ENCODE data around the gene NRXN3.
"Not testable (repeated sequence)": the region's sequence is repeated elsewhere in the genome, so short reads cannot be mapped to it uniquely, and the experiment has no call there.

Gene NRXN3

DNA sequence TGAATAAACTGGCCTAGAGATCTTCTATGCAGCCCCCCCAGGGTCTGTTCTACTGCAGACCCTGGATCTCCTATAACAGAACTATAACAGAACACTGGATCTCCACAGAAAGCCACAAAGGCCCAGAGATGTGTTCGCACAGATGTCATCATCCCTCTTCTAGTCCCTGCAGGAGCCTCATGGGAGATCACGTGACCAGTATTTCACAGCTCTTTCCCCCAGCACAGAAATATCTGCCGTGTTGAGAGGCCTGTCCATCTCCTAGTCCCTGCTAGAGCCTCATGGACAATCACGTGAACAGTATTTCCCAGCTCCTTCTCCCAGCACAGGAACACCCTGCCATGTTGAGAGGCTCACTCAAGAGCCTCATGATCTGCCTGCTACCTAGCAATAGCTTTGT, 331.7 kb downstream of the NRXN3 start:
- no peak for DNase-seq

DNA sequence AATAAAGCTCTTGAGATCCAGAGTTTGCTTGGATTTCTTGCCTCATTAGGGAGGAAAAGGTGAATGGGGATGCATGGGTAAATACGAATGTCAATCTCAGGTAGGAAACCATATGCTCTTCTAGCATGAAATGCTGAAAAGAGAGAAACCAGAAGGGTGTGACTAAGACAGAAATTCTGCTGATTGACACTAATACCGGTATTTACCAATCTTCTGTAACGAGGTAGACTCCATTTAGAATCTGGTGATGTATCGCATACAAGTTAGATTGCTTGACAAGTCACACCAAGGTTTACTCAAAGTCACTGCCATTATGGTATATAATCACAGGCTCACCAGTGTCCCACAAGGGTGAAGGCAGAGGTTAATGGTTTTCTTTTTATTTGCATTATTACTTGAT, 337.9 kb downstream of the NRXN3 start:
- no peak for DNase-seq

DNA sequence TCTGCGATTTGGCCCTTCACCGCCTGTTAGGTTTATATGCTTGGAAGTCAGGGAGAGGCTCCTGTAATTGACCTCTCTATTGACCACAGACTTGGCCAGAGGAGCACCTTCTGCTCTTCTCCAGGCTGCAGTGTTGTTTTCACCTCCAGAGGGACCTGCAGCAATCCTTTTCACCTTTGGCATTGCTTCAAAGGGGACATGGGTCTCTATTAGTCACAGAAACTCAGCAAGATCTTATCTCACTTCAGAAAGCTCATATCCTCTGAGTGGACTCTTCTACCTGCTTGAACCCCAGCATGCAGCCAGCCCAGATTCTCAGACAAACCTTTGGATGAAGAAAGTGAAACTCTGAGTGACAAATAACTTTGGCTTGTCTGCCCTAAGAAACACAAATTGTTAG, 339.3 kb downstream of the NRXN3 start:
- no peak for DNase-seq

DNA sequence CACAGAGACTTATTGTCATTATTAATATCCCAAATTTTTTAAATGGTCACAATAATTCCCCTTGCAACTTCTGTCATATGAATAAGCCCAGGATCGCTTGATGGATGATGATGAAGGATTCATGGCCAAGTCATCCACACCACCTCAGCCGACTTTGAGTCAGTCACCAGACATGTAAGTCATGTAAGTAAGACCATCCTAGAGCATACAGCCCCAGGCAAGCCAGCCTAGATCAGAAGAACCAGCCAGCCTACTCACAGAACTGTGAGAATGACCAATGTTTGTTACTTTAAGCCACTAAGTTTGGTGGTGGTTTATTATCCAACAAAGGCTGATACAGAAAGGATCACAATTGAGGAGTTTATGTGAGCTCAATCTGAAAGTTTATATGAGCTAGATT, 341.8 kb downstream of the NRXN3 start:
- no peak for DNase-seq

DNA sequence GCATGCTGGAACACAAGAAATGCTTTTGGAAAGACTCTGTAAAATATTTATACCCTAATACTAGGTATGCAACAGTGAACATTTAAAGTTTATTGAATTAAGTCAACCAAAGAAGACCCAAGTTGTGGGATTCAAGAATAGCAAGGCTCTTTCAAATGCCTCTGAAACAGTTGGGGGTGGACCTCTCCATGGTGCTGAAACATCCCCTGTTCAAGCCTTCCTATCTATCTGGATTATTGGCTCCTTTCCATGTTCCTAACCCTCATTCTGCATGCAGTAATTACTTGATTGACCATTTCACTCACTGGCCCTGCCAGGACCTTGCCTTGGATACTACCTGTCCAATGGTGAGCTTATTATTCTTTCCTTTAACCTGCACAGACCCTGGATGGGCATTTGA, 349.7 kb downstream of the NRXN3 start:
- no peak for DNase-seq

DNA sequence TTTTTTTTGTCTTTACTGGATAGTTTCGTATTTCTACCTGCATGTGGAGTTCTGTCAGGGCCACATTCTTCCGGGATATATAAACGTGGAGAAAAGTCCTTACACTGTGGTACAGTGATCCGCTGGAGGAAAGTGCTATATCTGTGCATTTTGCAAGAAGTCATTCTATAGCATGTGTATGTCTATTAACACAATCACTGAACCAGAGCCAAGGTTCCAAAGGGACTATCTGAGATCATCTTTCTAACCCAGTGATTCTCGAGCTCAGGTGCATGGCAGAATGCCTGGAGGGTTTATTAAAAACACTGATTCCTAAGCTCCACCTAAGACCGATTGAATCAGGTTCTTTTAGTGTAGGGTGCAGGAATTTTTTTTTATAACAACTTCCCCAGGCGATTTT, 354.0 kb downstream of the NRXN3 start:
- no peak for DNase-seq

DNA sequence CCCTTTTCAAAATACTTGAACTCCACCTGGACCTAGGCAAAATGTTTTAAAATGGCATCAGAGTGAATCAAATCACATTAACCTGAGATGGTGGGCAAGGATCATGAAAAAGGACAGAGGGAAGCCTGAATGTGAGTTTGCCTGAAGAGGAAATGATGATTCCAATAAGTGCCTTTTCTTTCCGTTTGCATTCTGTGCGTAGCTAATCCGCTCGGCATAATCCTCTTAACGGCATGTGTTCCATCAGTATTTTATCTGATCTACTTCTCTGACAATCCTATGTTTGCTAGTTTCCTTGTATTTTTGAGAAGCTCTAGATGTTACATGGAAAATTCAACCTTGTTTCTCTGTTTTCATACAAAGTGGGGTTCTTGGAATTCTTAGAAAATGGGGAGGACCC, 354.6 kb downstream of the NRXN3 start:
- DNase-seq: no peak

DNA sequence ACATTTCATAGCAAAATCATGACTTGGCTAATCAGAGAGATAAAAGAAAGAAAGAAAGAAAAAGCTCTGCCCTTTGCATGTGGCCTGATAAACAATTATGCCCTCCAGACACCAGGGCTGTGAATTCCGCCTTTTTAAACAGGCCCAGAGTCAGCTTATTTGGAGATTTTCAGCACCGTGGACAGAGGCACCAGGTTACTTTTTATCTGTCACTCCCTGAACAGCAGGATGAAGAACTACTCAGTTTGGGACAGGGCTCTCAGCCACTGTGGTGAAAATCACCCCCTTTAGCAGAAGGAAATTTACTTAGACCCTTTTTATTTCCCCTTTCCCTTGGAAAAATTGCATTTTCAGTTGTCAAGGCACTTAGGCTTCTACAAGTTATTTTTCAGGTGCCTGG, 359.9 kb downstream of the NRXN3 start:
- no peak for DNase-seq

DNA sequence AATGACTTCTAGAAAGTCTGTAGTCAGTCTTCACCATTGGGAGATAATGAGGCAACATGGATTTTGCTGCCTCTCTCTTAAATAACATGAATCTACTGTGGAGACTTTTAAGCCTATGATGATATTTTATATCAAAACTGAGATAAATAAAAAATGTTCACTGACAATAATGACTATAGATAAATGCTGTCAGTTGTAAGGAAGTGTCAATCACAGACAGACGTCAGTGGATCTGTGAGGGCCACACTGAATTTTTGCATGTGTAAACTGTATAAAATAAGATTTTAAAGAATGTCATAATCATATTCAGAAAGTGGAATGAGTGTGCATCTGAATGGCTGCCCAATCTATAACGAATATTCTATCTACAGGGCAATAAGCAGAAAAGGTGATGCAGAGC, 364.0 kb downstream of the NRXN3 start:
- no peak for DNase-seq

DNA sequence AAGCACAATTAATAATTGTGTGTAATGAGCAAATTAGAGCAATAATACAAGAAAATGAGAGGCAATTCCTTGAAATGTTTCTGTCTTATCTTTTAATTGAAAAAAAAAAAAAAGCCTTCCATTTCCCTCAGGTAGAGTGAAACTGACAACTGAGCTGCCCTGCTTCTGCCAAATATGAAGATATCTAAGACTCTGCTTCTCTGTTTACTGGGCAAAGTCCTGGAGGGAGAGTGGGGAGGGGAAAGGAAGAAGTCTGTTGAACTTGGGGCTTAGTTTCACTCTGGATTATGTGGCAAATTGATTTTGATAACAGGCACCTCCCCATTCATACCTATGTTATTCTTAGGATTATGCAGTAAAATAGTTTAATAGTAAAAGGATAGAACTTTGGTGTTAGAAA, 364.9 kb downstream of the NRXN3 start:
- DNase-seq: no peak

DNA sequence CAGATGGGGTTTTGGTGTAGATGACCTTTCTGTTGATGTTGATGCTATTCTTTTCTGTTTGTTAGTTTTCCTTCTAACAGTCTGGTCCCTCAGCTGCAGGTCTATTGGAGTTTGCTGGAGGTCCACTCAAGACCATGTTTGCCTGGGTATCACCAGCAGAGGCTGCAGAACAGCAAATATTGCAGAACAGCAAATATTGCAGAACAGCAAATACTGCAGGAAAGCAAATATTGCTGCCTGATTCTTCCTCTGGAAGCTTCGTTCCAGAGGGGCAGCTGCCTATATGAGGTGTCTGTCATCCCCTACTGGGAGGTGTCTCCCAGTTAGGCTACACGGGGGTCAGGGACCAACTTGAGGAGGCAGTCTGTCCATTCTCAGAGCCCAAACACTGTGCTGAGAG, 371.6 kb downstream of the NRXN3 start:
- DNase-seq: not testable (repeated sequence)

DNA sequence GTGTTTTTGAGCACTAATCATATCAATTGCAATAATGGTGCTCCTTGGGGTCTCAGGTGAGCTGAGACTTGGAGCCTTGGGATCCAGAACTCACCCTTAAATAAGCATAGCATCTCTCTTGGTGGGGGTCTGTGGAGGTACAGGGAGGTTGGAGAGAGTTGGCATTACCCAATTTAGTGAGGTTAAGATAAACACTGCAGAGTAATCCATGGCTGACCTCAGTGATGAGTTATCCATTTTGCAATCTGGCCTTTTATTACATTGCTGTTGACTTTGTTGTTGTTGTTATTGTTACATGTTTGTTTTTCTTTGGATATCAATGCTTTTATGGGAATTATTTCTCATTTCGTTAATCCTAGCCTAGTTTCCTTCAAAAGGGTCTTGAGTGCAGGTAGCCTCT, 373.3 kb downstream of the NRXN3 start:
- DNase-seq: no peak

DNA sequence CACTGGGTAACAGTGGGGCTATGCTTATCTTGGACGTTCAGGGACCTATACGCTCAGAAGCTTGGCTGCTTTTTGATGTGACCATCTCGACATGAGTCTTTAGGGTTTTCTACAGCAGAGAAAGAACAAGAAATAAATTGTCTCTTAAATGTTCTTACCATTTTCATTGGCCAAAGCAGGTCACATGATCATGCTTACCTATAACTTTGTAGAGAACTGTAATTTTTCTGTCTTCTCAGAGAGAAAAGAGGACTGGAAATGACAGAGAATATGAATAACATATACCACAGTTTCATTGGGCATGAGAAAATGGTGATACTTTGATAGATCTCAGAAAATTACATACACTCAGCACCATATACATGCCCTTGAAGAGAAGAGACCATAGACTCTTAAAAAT, 390.9 kb downstream of the NRXN3 start:
- no peak for DNase-seq

DNA sequence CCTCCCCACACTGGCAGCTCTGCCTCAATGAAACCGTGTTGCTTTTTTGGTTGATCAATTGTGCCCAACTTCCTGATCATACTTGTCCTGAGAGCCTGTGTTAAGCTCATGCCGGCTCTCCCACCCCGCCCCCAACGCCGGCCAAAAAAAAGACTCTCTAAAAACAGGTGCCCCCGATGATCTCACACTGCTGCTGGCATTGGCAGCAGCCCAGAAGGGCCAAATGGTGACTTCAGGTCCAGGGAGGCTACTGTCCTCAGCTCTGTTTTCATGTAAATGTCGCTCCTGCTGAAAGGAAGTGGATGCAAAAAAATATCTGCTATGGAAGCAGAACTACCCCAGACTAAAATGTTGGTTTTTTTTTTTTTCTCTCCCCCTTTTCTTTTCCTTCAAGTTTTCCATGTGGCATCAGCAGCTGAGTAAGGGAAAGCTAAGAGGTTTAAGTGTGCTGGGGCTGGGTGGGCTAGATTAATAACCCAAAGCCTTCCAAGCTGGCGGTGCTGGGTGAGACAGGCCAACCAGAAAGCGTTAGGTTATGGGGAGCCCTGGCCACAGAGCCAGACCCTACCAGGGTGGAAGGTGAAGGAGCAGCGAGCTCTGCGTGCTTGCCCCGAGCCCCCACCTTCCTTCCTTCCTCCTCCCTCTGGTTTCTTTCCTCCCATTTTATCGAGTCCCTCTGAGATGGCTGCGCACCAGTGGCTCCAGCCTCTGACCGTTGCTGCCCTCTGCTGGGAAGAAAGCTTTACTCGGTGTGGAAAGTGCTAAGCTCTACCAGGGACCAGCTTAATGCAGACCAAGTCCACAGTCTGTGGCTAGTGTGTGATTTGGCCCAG, 396.1 kb downstream of the NRXN3 start:
- DNase-seq: peak; percentile 33

DNA sequence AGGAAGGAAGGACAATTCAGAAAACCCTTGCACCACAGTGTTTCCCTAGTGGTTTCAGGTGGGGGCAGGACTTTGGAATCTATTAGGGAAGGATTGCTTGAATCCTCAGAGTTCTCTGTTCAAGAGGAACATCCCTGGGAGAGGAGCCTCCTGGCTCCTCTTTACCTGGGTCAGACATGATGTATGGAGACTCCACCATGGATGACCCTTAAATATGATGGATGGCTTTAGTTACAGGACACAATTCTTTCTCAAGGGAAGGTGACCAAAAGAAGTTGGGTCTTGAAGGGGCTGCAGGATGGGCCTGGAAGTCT, 396.6 kb downstream of the NRXN3 start:
- no peak for DNase-seq

DNA sequence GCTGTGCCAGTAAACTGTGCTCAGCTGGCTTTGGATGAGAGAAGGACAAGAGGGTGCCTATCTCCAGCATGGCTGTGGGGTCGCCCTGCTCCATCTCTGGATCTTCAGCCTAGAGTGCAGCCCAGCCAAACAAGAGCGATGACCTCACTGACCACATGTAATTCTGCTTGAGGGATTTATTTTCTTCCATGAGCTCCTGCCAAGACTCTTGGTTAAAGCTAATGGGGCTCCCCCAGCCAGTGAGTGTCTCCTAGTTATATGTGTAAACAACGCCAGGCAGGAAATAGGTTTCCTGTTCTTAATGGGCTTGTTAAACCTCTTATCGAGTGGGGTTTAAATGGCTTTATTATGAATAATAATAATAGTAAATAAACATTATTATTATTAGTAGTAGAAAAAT, 397.2 kb downstream of the NRXN3 start:
- no peak for DNase-seq

DNA sequence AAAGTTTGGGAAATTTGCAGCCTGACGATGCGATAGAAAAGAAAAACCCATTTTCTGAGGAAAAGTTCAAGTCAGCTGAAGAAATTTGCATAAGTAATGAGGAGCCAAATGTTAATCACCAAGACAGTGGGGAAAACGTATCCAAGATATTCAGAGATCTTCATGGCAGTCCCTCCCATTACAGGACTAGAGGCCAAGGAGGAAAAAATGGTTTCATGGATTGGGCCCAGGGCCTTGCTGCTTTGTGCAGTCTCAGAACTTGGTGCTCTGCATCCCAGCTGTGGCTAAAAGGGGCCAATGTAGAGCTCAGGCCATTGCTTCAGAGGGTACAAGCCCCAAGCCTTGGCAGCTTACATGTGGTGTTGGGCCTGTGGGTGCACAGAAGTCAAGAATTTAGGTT, 403.6 kb downstream of the NRXN3 start:
- not testable (repeated sequence) for DNase-seq

DNA sequence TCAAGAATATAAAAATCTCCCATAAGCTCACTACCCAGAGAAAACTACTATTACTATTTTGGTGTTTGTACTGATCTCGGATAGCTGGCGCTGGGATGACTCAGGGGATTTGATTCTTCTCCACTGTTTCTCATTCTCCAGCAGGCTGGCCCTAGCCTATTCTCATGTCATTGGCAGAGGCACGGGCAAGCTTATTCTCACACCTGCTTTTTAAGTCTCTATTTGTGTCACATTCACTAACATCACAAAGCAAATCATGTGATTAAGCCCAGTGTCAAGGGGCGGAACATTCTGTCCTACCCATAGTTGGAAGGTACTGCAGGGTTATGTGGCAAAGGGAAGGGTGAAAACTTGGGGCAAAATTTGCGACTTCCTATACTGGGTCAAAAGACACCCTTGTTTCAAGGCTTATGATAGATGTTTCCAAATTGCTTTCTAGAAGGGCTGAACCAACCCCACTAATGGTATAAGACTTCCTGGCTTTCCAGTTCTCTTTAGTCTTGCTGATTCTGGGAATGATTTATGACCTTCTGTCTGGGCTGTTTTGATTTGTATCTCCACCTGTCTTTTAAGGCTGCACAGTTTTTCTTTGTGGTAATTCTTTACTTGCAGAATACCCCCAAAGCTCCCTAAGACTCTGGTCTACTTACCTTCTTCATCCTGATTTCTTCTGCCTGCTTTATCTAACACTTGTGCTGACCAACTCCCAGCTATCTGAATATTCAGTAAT, 406.4 kb downstream of the NRXN3 start:
- no peak for DNase-seq

DNA sequence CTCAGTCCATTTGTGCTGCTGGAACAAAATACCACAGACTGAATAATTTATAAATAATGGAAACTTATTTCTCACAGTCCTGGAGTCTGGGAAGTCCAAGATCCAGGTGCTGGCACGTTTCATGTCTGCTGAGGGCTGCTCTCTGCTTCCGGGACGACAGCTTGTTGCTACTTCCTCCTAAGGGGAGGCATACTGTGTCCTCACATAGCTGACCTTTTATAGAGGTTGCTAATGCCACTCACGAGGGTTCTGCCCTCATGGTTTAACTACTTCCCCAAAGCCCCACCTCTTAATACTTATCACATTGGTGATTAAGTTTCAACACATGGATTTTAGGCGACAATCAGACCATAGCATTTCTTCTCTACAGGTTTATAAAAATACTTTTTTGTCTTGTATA, 411.1 kb downstream of the NRXN3 start:
- no peak for DNase-seq

DNA sequence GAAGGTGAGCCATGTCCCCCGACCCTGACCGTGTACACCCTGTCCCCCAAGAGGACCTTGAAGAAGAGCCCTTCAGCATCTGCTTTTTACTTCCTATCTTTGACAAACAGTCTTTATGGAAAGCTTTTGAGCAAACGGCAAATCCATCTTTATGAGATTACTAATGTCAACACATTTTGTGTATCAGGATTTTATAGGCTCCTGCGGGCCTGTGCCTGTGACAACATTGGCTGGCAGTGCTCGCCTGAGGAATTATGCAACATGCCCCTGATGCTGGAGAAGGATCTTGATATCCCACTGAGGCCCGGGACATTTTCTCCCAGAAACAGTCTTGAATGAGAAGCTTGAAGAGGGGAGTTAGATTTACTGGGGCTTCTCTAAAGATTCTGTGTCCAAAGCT, 416.5 kb downstream of the NRXN3 start:
- no peak for DNase-seq

DNA sequence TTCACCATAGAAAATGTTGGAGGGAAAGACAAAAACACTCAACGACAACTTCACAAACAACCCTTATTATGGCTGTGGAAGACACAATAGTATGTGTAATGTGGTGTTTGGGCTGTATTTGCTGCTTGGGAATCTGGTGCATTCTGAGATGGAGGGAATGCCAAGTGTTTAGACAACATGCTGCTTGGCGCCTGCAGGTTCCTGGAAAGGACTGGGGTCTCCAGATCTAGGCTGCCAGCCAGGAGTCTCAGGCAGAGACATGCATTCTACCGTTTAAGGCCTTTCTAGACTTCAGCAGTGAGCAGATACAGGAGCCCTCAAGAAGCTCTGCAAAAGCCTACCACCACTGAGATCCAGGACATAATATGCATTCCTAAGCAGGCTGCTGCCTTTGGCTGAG, 418.7 kb downstream of the NRXN3 start:
- DNase-seq: no peak

DNA sequence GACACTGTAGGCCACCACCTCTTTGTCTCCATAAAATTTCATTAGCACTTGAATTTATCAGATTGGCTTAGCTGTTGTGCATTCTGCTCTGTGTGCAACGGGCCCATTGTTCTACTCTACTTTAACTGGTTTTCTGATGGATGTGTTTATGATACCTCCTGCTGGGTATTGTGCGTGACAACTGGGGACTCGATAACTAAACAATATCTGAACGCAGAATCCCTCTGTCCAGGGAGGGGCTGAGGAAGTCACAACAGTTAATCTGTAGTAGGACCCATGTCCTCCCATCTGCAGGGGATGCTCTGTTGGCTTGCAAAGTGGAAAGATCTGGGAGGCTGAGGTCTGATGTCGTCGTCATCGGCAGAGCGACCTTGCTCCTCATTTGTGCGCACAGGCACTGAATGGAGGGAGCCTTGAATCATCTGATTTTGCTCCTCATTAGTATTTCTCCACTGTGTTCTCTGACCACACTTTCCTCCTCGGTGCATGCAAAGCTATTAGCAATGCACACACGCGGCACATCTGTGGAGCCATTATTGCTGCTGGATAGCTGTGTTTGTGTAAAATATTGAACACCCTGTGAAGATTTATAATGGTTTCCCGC, 422.5 kb downstream of the NRXN3 start:
- DNase-seq: no peak

DNA sequence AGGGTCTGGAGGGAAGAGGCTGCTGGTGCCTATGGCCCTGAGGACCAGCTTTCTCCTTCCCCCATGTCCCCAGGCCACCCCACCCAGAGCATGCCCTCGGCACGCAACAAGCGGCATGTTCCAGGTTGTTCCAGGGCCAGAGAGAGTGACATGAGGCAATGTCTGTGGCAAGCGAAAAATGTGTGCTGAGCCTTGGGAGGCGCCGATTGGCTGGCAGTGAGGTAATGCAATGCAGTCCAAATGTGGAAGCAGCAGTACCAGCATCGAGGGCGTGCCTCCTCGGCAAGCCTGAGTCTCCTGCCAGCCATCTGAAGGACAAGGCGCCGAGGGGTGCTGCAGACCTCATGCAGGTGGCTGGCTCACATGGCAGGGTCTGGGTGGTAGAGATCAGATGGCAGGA, 423.8 kb downstream of the NRXN3 start:
- no peak for DNase-seq

DNA sequence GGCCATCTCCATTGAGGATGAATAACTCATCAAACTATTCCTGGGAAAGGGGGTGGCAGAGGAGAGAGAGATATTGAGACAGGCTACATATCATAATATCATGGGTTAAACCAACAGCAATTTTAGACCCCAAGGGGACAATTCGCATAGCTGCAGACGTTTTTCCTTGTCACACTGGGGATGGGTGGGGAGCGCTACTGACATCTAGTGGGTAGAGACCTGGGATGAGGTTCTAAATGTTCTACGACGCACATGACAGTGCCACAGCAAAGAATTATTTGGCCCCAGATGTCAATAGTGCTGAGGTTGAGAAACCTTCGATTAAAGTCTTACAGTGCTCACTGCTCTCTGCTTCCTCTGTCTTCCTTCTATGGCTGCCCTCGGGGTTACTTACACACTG, 425.6 kb downstream of the NRXN3 start:
- no peak for DNase-seq

Measured in CD4-positive, alpha-beta T cell treated with Interleukin-15 for 1 hour (primary cell).